HK-2 (cell line): ENCODE measurements around the gene MPHOSPH10.
A peak's percentile ranks its signal among the peaks of the same experiment; 100 is the strongest.
"Not testable (repeated sequence)": the region's sequence is repeated elsewhere in the genome, so short reads cannot be mapped to it uniquely, and the experiment has no call there.

Experiments
- DNase-seq: peaks from one replicate; pipeline ENCODE4 v3.0.0-alpha.2; 2018; ENCODE audit not compliant: unreplicated experiment

MPHOSPH10 gene, protein sequence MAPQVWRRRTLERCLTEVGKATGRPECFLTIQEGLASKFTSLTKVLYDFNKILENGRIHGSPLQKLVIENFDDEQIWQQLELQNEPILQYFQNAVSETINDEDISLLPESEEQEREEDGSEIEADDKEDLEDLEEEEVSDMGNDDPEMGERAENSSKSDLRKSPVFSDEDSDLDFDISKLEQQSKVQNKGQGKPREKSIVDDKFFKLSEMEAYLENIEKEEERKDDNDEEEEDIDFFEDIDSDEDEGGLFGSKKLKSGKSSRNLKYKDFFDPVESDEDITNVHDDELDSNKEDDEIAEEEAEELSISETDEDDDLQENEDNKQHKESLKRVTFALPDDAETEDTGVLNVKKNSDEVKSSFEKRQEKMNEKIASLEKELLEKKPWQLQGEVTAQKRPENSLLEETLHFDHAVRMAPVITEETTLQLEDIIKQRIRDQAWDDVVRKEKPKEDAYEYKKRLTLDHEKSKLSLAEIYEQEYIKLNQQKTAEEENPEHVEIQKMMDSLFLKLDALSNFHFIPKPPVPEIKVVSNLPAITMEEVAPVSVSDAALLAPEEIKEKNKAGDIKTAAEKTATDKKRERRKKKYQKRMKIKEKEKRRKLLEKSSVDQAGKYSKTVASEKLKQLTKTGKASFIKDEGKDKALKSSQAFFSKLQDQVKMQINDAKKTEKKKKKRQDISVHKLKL

DNA sequence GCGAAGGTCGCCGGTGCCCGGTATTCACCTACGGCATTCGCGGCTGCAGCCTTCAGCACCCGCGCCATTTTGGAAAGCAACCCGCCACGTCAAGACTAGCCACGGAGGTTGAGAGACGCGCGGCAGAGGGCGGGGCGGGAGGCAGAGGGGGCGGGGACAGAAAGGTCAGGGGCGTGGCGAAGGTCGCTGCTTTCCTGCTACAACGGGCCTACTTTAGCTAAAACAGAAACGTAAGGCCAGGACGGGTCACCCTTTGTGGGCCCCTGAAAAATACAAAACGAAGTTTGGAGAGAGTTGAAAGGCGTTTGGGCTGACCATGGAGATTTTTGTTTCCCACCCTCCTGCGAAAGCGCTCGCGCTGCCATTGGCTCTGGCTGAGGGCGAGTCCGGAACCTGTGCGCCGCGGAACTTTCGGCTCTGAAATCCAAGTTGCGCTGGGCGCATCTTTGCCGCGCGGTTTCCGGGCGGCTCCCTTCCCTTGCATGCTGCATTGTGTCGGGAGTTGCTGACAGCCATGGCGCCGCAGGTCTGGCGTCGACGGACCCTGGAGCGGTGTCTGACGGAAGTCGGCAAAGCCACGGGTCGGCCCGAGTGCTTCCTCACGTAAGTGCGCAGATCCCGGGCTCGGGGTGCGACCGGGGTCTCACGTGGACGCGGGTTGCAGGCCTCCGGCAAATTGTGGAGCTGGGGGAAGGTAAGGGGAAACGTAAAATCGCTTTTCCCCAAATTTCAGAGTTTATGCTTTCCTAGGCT, at the start of gene MPHOSPH10, which contains the start of gene MCEE:
Gene MPHOSPH10, plus strand, starts transcription at position 483 of the 753 bp plus-strand sequence. Its CDS starts 32 bp downstream, at position 515.
Gene MCEE, minus strand, starts transcription at position 78 of the 753 bp plus-strand sequence. Its CDS starts 10 bp downstream, at position 68.
- peak; percentile 91 for DNase-seq

DNA sequence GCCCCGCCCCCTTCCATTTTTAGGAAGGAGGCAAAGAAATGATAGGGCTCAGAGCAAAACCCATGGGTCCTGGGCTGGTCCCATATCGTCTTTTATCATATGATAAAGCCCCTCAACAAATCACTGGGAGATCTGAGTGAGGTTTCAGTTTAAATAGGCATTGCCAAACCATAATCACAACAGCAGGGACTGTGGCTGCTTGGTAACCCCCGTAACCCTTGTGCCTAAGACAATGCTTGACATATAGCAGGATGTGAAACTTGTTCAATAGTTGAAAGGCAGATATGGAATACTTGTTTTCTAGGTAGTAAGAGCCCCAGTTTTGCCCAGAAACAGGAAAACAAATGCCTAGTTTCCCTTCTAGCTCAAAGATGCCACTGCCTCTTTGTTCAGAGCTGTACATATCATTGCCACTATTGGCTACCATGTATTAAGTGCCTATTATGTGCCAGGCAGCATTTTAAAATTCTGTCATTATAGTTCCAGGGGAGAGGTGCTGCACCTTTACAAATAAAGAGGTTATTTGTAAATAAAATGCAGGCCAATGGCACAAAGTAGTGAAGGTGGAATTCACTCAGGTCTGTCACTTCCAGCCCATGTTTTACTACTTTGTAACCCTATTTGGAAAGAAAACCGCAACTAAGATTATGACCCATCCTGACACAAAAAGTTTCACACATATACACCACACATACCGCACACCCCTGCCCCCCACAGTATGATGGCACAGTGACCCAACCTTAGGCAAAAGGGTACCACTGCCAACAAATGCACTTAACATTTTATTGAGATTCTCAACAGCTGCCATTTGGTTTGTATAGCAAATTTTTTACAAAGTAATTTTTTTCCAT, 47.8 kb upstream of the MPHOSPH10 start:
- DNase-seq: no peak

DNA sequence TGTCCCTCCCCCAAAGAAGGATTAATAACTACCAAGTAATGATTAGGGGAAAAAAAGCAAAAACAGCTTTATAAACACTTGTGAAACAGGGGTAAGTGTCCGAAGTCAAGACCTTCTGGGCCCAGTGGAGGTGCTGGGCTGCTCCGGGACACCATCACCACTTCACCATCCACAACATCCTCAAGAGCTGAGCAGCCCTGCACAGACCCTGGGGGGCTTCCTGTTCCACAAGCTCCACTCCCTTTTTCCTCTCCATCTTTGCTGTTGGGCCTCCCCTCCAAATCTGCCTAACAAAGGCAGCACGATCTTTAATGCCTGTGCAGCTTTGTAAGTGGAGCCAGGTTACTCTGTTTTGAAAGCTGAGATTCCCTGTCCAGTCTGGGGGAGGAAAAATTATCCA, 47.1 kb upstream of the MPHOSPH10 start:
- not testable (repeated sequence) for DNase-seq

DNA sequence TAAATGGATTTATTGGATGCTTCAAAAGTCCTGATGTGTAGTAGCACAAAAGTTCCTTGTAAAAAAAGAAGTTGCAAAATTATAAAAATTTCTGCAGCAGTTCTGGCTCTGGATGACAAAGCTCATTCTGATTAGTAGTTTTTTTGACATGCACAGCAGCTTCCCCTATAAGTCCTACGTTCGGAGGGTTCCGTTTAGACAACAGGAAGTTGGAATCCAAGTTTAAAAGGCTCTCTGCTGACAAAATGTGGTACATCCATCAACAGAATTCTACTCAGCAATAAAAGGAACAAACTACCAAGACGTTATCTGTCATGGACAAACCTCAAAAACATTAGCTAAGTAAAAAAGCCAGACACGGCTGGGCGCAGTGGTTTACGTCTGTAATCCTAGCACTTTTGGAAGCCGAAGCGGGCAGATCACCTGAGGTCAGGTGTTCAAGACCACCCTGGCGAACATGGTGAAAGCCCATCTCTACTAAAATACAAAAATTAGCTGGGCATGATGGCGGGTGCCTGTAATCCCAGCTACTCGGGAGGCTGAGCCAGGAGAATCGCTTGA, 46.6 kb upstream of the MPHOSPH10 start:
- not testable (repeated sequence) for DNase-seq

DNA sequence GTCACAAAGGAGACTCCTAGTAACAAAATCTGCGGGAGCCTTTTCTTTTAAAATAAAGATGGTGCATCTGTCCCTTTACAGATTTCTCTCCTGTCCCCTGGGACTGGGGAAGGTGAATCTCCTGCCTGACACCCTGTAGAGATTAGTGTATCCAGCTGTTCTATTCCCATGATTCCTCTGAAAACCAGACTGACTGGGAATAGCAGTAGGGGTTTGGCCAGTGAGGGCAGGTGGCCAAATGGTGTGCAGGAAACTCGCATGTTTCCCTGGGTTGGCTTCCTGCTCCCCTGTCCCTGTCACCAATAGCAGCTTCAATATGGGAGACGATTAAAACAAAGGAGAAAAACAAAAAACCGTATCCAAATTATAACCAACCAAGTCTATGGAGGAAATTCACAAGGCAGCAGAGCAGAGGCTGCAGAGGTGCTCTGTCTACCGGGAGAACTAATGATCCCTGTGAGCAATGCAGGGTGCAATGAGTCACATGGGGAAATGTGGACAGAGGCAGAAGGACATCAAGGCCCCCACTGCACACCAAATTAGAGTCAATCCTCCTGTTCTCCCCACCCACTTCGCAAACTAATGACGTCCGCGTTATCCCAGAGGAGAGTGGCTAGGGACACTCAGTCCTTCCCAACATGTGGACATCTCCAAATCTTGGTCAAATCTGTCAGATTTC, 45.0 kb upstream of the MPHOSPH10 start:
- not testable (repeated sequence) for DNase-seq

DNA sequence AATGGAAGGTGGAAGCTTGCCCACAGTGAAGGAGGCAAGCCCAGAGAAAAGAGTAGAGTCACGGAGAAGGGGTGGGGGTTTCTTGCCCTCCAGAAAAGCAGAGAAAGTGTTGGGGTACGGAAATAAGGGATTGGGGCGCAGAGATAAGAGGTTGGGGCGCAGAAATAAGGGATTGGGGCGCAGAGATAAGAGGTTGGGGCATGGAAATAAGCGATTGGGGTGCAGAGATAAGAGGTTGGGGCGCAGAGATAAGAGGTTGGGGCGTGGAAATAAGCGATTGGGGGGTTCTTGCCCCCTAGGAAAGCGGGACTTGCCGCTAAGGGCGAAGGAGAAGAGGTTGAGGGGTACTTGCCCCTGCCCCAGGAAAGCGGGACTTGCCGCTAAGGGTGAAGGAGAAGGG, 41.0 kb upstream of the MPHOSPH10 start:
- not testable (repeated sequence) for DNase-seq

DNA sequence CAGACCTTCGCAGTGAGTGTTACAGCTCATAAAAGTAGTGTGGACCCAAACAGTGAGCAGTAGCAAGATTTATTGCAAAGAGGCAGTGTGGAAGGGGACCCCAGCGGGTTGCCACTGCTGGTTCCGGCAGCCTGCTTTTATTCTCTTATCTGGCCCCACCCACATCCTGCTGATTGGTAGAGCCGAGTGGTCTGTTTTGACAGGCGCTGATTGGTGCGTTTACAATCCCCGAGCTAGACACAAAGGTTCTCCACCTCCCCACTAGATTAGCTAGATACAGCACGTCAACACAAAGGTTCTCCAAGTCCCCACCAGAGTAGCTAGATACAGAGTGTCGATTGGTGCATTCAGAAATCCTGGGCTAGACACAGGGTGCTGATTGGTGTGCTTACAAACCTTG, 38.6 kb upstream of the MPHOSPH10 start:
- DNase-seq: not testable (repeated sequence)

DNA sequence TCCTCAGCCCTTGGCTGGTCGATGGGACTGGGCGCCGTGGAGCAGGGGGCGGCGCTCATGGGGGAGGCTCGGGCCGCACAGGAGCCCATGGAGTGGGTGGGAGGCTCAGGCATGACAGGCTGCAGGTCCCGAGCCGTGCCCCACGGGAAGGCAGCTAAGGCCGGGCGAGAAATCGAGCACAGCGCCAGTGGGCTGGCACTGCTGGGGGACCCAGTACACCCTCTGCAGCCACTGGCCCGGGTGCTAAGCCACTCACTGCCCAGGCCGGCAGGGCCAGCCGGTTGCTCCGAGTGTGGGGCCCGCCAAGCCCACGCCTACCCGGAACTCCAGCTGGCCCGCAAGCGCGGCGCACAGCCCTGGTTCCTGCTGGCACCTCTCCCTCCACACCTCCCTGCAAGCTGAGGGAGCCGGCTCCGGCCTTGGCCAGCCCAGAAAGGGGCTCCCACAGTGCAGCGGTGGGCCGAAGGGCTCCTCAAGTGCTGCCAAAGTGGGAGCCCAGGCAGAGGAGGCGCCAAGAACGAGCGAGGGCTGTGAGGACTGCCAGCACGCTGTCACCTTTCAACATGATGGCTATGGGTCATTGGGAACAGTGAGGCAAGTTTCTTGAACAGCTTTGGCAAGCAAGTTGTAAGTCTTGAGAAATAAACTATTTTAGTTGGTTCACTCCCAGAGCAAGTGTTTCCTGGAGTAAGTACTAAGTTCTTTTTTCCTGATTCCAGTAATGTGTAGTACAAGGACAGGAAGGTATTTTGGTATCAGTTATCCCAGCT, 37.8 kb upstream of the MPHOSPH10 start:
- not testable (repeated sequence) for DNase-seq

DNA sequence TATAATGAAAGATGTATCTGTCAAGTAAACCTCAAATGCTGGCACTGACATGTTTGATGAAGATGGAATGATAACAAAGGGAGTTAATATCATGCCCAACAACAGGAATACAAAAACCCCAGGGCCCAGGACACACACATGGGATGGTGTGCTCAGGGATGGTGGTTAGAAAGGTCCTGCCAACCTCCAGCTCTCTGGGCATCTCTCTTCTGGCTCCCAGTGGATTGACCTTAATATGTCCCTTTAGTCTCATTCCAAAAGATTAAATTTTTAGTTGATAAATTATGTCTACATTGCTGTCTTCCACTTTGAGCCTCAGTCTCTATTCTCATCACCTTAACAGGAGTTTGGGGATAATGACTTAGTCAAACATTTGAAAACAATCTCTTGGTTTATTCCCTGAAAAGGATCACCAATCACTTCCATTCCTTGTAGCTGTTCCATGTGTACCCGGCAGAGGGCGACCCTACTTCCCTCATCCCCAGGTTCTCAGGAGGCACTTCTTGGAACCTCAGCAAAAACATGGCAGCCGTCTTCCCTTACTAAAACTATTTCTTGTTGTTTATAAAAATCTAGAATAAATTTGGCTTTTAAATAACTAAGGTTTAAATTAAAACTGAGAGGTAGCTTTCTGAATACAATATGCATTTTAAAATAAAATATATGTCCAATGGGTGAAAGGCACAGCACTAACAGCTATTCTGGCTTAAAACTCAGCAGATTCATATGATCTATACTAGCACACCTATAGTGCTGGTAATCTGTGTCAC, 30.1 kb upstream of the MPHOSPH10 start:
- DNase-seq: peak; percentile 61

DNA sequence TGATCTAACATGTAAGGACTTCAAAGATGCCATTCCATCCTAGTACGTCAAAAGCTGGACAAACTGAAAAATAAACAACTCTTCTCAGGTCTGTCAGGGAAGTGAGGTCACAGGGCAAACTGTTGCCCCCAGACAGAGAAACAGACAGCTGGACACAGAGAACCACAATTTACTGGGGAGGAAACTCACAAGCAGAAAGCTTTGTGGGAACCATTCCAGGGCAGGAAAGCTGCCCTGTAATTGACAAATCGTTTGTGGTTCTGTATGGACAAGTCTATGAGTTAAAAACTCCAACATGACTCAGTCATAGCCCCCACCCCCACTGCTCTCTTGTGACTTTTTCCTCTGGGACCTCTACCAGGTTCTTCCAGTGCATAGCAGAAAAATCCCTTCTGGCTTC, 28.8 kb upstream of the MPHOSPH10 start:
- DNase-seq: no peak

DNA sequence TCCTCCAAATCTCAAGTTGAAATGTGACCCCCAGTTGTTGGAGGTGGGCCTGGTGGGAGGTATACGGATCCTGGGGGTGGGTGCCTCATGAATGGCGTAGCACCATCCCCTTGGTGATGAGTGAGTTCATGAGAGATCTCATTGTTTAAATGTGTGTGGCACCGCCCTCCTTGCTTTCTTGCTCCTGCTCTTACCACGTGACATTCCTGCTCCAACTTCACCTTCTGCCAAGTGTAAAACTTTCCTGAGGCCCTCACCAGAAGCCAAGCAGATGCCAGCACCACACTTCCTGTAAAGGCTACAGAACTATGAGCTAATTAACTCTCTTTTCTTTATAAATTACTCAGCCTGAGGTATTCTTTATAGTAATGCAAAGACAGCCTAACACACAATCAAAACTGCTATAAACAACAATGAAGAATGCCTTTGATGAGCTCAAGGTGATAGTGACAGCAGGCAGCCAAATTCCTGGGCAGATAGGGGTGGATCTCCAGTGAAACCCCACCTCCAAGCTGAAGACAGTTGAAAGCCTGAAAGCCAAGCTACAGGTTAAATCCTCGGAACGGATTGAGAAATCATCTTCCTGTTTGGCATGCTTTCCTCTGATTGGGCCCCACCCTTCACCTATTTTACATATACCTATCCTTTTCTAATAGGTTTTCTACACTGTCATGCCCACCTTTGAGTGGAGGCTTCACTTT, 27.3 kb upstream of the MPHOSPH10 start:
- no peak for DNase-seq

DNA sequence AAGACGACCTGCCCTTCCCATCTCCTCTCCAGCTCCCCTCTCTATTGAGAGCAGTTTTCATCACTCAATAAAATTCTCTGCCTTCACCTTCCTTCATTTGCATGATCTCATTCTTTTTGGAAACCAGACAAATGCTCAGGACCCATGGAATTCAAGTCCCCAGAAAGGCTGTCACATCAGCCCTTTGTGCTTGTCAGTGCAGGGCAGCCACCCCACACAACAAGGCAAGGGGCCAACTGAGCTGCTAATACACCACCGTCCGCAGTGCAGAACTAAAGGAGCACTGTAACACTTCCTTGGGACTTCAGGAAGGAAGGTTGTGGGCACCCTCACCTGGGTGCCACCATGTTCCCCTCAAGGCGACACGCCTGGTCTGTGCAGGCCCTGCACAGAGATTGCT, 26.6 kb upstream of the MPHOSPH10 start:
- DNase-seq: no peak

DNA sequence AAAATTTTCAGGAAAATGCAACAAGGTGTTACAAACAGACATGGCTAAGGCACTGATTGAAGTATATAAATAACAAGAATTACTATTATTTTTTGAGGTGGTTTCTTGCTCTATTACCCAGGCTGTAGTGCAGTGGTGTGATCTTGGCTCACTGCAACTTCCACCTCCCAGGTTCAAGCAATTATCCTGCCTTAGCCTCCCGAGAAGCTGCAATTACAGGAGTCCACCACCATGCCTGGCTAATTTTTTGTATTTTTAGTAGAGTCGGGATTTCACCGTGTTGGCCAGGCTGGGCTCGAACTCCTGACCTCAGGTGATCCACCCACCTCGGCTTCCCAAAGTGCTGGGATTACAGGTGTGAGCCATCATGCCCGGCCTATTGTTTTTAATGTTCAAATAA, 24.0 kb upstream of the MPHOSPH10 start:
- not testable (repeated sequence) for DNase-seq

DNA sequence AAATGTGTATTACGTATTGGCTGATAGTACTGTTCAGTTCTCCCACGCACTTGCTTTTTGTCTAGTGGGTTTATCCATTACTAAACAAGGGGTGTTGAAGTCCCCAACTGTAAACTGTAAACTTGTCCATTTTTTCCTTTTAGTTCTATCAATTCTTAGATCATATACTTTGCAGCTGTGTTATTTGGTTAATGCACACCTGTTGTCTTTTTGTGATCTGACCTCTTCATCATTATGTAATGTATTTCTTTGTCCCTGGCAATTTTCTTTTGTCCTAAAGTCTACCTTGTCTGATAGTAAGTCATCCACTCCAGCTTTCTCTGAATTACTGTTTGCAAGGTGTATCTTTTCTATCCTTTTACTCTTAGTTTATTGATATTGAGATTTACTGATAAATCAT, 22.3 kb upstream of the MPHOSPH10 start:
- DNase-seq: no peak

DNA sequence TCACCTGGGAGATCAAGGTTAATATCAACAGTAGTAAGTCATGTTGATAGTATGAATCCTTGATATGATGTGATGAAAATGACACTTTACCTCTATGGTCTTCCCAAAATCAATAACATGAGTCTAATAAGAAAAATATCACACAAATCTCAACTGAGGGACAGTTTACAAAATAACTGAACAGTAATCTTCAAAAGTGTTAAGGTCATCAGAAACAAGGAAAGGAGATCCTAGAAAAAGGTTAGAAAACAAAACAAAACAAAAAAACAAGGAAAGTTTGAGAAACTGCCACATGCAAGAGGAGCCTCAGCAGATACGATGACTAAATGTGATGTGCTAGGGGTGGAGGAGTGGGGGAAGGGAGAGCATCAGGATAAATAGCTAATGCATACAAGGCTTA, 16.6 kb upstream of the MPHOSPH10 start:
- no peak for DNase-seq

DNA sequence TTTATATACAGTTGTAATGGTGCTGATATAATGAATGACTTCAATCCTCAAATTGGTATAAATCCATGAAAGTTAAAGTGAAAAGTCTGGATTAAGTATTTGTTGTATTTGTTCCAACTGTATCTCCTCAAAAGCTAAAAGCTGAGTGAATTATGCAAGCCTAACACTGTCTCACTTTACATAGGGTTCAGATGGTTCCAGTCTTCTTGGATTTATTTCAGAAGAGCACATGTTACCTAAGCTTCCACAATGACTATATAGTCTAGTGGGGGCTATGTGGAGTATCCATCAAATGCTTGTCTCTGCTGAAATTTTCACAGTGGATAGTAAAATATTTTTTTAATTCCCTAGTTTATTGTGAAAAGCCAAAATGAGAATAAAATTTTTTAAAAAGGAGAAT, 13.4 kb upstream of the MPHOSPH10 start:
- DNase-seq: no peak

DNA sequence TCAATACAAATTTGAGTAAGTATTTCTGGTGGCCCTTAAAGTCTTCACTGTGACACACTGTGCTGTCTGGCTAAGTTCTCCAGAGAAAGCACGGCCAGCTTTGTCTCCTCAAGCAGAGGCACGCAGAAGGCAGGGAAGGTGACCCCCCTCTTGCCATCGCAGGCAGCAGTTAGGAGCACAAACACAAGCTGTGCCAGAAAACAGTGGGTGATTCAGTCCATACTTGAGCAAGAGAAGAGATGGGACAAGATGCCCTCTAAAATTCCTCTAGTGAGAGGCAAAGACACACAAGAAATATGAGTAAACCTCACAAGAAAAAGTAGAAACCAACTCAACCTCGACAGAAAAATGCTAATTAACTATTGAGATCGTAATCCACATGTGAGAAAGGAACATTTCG, 10.2 kb upstream of the MPHOSPH10 start:
- no peak for DNase-seq

DNA sequence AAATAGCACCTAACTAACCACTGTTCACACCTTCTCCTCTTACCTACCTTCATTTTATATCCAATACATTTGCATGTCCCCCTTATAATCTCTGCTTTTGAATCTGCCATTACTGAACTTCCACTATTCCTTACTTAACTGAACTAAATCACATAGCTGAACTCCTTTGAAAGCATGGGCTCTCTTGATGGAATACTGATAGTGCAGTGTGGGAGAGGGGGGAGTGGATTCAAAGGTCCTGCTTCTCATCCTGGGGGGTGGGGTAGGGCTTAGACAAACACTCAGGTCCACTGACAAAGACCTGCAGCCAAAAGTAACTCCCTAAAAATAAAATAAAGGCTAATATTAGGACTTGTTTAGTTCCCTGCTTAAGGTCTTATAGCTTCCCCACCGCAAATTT, 9.0 kb upstream of the MPHOSPH10 start:
- DNase-seq: no peak
